HEK293 (cell line): ENCODE results near the gene GDI2.

ENCODE experiments used
- CTCF ChIA-PET: fragments of 350-600 bp; formaldehyde crosslinking; extraction: SDS; loops from one replicate; lab custom pipeline; 2021; ENCODE audit warnings: antibody characterized with exemption; lab: Yijun Ruan, JAX
- POLR2A ChIA-PET: fragments of 300-600 bp; formaldehyde crosslinking; extraction: SDS; loops from one replicate; lab custom pipeline; 2020; ENCODE audit warnings: antibody characterized with exemption, inconsistent platforms; lab: Yijun Ruan, JAX
- H3K27ac ChIP-seq: fragments of 200-500 bp; sonication (Bioruptor generic); 2 replicates; pipeline ENCODE4 v1.5.1; 2014; ENCODE audit warnings: low read depth, low read length, control low read depth, inconsistent platforms; ENCODE audit errors: extremely low read depth
- H3K36me3 ChIP-seq, 2 experiments: fragments of 200-500 bp in 1 of 2; sonication (Bioruptor generic) in 1 of 2; 1 replicate in 1 of 2; 2 replicates in 1 of 2; pipeline ENCODE4 v1.5.1; 2014 to 2017; ENCODE audit warnings: inconsistent platforms in 2 of 2, low read length in 2 of 2; ENCODE audit not compliant: control insufficient read depth in 2 of 2, insufficient read depth in 1 of 2
- H3K4me1 ChIP-seq: fragments of 200-500 bp; sonication (Bioruptor generic); 2 replicates; pipeline ENCODE4 v1.5.1; 2014; ENCODE audit warnings: mild to moderate bottlenecking, low read length, inconsistent platforms; ENCODE audit not compliant: control insufficient read depth, insufficient read depth
- H3K4me3 ChIP-seq: 2 replicates; pipeline ENCODE4 v1.5.1; 2011; ENCODE audit warnings: low read depth, mild to moderate bottlenecking, control low read depth, low read length, moderate library complexity
- H3K9me3 ChIP-seq: fragments of 200-500 bp; sonication (Bioruptor generic); 2 replicates; pipeline ENCODE4 v1.5.1; 2014; ENCODE audit warnings: low read depth, low read length, inconsistent platforms; ENCODE audit not compliant: control insufficient read depth, insufficient read depth
- GLIS2 ChIP-seq: fragments of 450-650 bp; formaldehyde crosslinking; IDR thresholded peaks from 2 replicates; pipeline ENCODE4 v1.5.1; 2016; ENCODE audit warnings: missing biosample characterization, missing genetic modification characterization
- HOXC10 ChIP-seq: sonication (generic); formaldehyde crosslinking; IDR thresholded peaks from 2 replicates; pipeline ENCODE4 v1.8.1; 2023; ENCODE audit warnings: mild to moderate bottlenecking, missing genetic modification reagents
- KLF8 ChIP-seq: fragments of 450-650 bp; formaldehyde crosslinking; IDR thresholded peaks from 2 replicates; pipeline ENCODE4 v1.5.1; 2016; ENCODE audit warnings: missing biosample characterization, missing genetic modification characterization
- MYNN ChIP-seq: fragments of 450-650 bp; formaldehyde crosslinking; IDR thresholded peaks from 2 replicates; pipeline ENCODE4 v1.5.1; 2016; ENCODE audit warnings: missing biosample characterization, missing genetic modification characterization, borderline replicate concordance
- PRDM1 ChIP-seq: fragments of 450-650 bp; formaldehyde crosslinking; IDR thresholded peaks from 2 replicates; pipeline ENCODE4; 2016; ENCODE audit warnings: missing biosample characterization, missing genetic modification characterization
- SP2 ChIP-seq: fragments of 450-650 bp; formaldehyde crosslinking; IDR thresholded peaks from 2 replicates; pipeline ENCODE4 v1.5.1; 2016; ENCODE audit warnings: missing biosample characterization, missing genetic modification characterization
- ZBTB20 ChIP-seq: fragments of 450-650 bp; formaldehyde crosslinking; IDR thresholded peaks from 2 replicates; pipeline ENCODE4 v1.5.1; 2016; ENCODE audit warnings: missing biosample characterization, missing genetic modification characterization
- ZBTB7A ChIP-seq: fragments of 450-650 bp; formaldehyde crosslinking; IDR thresholded peaks from 2 replicates; pipeline ENCODE4 v1.5.1; 2016; ENCODE audit warnings: low read depth, missing biosample characterization, missing genetic modification characterization
- ZBTB8A ChIP-seq: fragments of 450-650 bp; formaldehyde crosslinking; IDR thresholded peaks from 2 replicates; pipeline ENCODE4 v1.5.1; 2016; ENCODE audit warnings: missing biosample characterization, missing genetic modification characterization
- ZFP37 ChIP-seq: fragments of 450-650 bp; formaldehyde crosslinking; IDR thresholded peaks from 2 replicates; pipeline ENCODE4 v1.5.1; 2016; ENCODE audit warnings: missing biosample characterization, missing genetic modification characterization
- ZFP41 ChIP-seq: fragments of 450-650 bp; formaldehyde crosslinking; IDR thresholded peaks from 2 replicates; pipeline ENCODE4 v1.5.1; 2016; ENCODE audit warnings: missing biosample characterization, missing genetic modification characterization, borderline replicate concordance
- ZNF202 ChIP-seq: fragments of 450-650 bp; formaldehyde crosslinking; IDR thresholded peaks from 2 replicates; pipeline ENCODE4 v1.5.1; 2016; ENCODE audit warnings: missing biosample characterization, missing genetic modification characterization, borderline replicate concordance
- ZNF335 ChIP-seq: fragments of 450-650 bp; formaldehyde crosslinking; conservative IDR thresholded peaks from 2 replicates; pipeline ENCODE4 v1.5.1; 2016; ENCODE audit warnings: missing biosample characterization, missing genetic modification characterization
- ZNF341 ChIP-seq: fragments of 450-650 bp; formaldehyde crosslinking; IDR thresholded peaks from 2 replicates; pipeline ENCODE4; 2016; ENCODE audit warnings: low read depth, missing biosample characterization, missing genetic modification characterization
- ZNF37A ChIP-seq: fragments of 450-650 bp; IDR thresholded peaks from 2 replicates; pipeline ENCODE4 v1.5.1; 2018; ENCODE audit warnings: missing biosample characterization, missing genetic modification characterization
- ZNF530 ChIP-seq: fragments of 450-650 bp; formaldehyde crosslinking; IDR thresholded peaks from 2 replicates; pipeline ENCODE4 v1.5.1; 2016; ENCODE audit warnings: low read depth, missing biosample characterization, missing genetic modification characterization
- ZNF561 ChIP-seq: fragments of 450-650 bp; IDR thresholded peaks from 2 replicates; pipeline ENCODE4 v1.5.1; 2018; ENCODE audit warnings: missing biosample characterization, missing genetic modification characterization, borderline replicate concordance
- ZNF600 ChIP-seq: fragments of 450-650 bp; formaldehyde crosslinking; IDR thresholded peaks from 2 replicates; pipeline ENCODE4 v1.5.1; 2016; ENCODE audit warnings: missing biosample characterization, missing genetic modification characterization
- ZNF768 ChIP-seq: fragments of 450-650 bp; formaldehyde crosslinking; IDR thresholded peaks from 2 replicates; pipeline ENCODE4 v1.5.1; 2018; ENCODE audit warnings: missing biosample characterization, mild to moderate bottlenecking, missing genetic modification characterization
- ZSCAN30 ChIP-seq: fragments of 450-650 bp; IDR thresholded peaks from 2 replicates; pipeline ENCODE4 v1.5.1; 2018; ENCODE audit warnings: missing biosample characterization, mild to moderate bottlenecking, missing genetic modification characterization, moderate library complexity
- TF ChIP-seq, protein P1 (sequence below): fragments of 450-650 bp; formaldehyde crosslinking; optimal IDR thresholded peaks from 2 replicates; pipeline ENCODE3; 2016; ENCODE audit warnings: missing biosample characterization, mild to moderate bottlenecking, missing genetic modification characterization
- TF ChIP-seq, protein P2 (sequence below): fragments of 450-650 bp; formaldehyde crosslinking; IDR thresholded peaks from 2 replicates; pipeline ENCODE4 v1.5.1; 2017; ENCODE audit warnings: missing biosample characterization, missing genetic modification characterization
- TF ChIP-seq, protein P3 (sequence below): fragments of 450-650 bp; formaldehyde crosslinking; conservative IDR thresholded peaks from 2 replicates; pipeline ENCODE4 v1.5.1; 2016; ENCODE audit warnings: low read depth, missing biosample characterization, missing genetic modification characterization
- TF ChIP-seq, protein P4 (sequence below): fragments of 450-650 bp; formaldehyde crosslinking; IDR thresholded peaks from 2 replicates; pipeline ENCODE4 v1.5.1; 2016; ENCODE audit warnings: missing biosample characterization, missing genetic modification characterization

GDI2 gene

DNA sequence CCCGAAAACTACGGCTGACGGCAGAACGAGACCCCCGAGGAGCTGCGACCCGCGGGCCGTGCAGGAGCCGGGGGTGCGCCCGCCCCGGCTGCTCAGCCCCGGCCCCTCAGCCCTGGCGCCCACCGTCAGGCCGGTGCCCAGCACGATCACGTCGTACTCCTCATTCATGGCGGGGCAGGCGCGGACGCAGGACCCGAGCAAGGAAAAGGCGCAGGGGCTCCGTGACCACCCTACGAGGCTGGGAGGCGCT, 218 bp downstream of the GDI2 start:
- Histone ChIP-seq H3K4me3 (peak overlapping the region; percentile 98), H3K9me3 (no peaks in the 10 kb centered on the region), H3K4me1 (peaks cover 7% of the 10 kb centered on the region), H3K36me3 (no peaks in the 10 kb centered on the region; a peak in 1 of 3 replicates), H3K27ac (peak overlapping the region; percentile 93)
- ChIA-PET POLR2A (interaction anchor here (0.6 to 2.3 kb wide), 20 partner anchors 9 to 998 kb away, joined by 3 to 35 read pairs (median 4); partner anchors contain the start of genes ANKRD16, FBH1 and TASOR2), CTCF (interaction anchor here (0.7 kb wide), 2 partner anchors 91 to 232 kb away, joined by 3 read pairs; no protein-coding TSS in a partner anchor)
- TF ChIP-seq ZNF600 (0 out of 2 replicates have a peak, but pooled peaks have one; percentile 14), ZFP41 (tag by site-specific recombination) (no peak), ZNF37A (tag by site-specific recombination) (no peak), ZBTB8A (tag by site-specific recombination) (peak; percentile 98), ZNF768 (tag by site-specific recombination) (no peak), ZBTB20 (tag by site-specific recombination) (peak; percentile 17; the same call in 1 of the 2 replicates), ZNF335 (tag by site-specific recombination) (peak; percentile 99), ZBTB7A (tag by site-specific recombination) (peak; percentile 53; the same call in 1 of the 2 replicates), KLF8 (tag by site-specific recombination) (no peak), PRDM1 (tag by site-specific recombination) (0 out of 2 replicates have a peak, but pooled peaks have one; percentile 49), MYNN (tag by site-specific recombination) (no peak), ZSCAN30 (tag by site-specific recombination) (no peak; the same call in 1 of the 2 replicates)
- TF ChIP-seq, protein P1, sequence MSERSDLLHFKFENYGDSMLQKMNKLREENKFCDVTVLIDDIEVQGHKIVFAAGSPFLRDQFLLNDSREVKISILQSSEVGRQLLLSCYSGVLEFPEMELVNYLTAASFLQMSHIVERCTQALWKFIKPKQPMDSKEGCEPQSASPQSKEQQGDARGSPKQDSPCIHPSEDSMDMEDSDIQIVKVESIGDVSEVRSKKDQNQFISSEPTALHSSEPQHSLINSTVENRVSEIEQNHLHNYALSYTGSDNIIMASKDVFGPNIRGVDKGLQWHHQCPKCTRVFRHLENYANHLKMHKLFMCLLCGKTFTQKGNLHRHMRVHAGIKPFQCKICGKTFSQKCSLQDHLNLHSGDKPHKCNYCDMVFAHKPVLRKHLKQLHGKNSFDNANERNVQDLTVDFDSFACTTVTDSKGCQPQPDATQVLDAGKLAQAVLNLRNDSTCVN, result peak; percentile 77

DNA sequence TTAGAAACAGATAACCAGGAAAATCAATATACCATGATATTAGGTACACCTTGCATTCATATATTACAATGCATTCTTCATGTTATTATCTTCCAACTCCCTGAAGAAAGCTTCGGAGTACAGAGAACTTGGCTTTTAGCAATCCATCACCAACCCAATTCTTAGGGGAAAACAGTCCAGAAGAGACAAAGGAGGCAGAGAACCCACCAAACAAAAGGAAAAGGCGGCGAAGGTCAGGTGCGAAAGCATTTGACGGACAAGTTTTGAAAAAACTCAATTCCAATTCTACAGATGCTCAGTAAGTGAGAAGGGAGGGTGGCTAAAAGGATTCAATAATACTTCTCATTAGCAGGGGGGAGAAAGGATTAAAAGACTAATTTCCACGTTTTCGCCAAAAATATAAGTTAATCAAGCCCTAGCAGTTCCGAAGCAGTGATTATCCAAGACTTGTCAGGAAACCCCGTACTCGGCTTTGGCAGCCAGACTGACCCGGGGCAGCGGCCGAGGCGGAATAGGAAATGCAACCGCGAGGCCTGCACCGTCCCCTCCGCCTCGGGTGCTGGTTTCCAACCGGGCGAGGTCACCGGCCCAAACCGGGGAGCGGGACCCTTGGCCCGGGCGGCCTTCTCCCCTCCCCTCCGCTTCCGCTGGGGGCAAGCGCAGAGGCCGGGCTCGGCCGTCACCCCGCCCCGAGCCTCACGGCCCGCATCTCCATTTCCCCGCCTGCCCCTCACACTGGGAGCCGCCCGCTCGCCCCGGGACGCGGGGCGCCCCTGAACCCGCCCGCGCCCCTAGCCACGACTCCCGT, 747 bp downstream of the GDI2 start:
- ChIA-PET POLR2A (interaction anchor here (0.6 to 3.4 kb wide), 10 partner anchors 8 to 603 kb away, joined by 3 to 35 read pairs (median 4); partner anchors contain the start of genes ANKRD16 and FBH1), CTCF (interaction anchor here (0.7 kb wide), 1 partner anchor 92 kb away, joined by 3 read pairs; no protein-coding TSS in a partner anchor)
- Histone ChIP-seq H3K4me1 (peaks cover 7% of the 10 kb centered on the region), H3K9me3 (no peaks in the 10 kb centered on the region), H3K36me3 (peaks cover 0 to 2% of the 10 kb centered on the region in 2 experiments; a peak in 2 of 3 replicates), H3K27ac (peak overlapping the region; percentile 93), H3K4me3 (peak overlapping the region; percentile 98)
- TF ChIP-seq, protein P2, sequence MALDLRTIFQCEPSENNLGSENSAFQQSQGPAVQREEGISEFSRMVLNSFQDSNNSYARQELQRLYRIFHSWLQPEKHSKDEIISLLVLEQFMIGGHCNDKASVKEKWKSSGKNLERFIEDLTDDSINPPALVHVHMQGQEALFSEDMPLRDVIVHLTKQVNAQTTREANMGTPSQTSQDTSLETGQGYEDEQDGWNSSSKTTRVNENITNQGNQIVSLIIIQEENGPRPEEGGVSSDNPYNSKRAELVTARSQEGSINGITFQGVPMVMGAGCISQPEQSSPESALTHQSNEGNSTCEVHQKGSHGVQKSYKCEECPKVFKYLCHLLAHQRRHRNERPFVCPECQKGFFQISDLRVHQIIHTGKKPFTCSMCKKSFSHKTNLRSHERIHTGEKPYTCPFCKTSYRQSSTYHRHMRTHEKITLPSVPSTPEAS (tag by site-specific recombination), result no peak
- TF ChIP-seq ZFP37 (tag by site-specific recombination) (peak; percentile 46; the same call in 1 of the 2 replicates), SP2 (tag by site-specific recombination) (peak; percentile 71), HOXC10 (CRISPR knock-in tag) (no peak), ZNF202 (tag by site-specific recombination) (no peak), ZNF561 (tag by site-specific recombination) (0 out of 2 replicates have a peak, but pooled peaks have one; percentile 25), PRDM1 (tag by site-specific recombination) (peak; percentile 86), ZBTB20 (tag by site-specific recombination) (peak; percentile 96), ZNF530 (tag by site-specific recombination) (no peak), GLIS2 (tag by site-specific recombination) (peak; percentile 62), ZNF341 (no peak)
- TF ChIP-seq, protein P1, result no peak
- TF ChIP-seq, protein P3, sequence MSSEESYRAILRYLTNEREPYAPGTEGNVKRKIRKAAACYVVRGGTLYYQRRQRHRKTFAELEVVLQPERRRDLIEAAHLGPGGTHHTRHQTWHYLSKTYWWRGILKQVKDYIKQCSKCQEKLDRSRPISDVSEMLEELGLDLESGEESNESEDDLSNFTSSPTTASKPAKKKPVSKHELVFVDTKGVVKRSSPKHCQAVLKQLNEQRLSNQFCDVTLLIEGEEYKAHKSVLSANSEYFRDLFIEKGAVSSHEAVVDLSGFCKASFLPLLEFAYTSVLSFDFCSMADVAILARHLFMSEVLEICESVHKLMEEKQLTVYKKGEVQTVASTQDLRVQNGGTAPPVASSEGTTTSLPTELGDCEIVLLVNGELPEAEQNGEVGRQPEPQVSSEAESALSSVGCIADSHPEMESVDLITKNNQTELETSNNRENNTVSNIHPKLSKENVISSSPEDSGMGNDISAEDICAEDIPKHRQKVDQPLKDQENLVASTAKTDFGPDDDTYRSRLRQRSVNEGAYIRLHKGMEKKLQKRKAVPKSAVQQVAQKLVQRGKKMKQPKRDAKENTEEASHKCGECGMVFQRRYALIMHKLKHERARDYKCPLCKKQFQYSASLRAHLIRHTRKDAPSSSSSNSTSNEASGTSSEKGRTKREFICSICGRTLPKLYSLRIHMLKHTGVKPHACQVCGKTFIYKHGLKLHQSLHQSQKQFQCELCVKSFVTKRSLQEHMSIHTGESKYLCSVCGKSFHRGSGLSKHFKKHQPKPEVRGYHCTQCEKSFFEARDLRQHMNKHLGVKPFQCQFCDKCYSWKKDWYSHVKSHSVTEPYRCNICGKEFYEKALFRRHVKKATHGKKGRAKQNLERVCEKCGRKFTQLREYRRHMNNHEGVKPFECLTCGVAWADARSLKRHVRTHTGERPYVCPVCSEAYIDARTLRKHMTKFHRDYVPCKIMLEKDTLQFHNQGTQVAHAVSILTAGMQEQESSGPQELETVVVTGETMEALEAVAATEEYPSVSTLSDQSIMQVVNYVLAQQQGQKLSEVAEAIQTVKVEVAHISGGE, result peak; percentile 49
- TF ChIP-seq, protein P4, sequence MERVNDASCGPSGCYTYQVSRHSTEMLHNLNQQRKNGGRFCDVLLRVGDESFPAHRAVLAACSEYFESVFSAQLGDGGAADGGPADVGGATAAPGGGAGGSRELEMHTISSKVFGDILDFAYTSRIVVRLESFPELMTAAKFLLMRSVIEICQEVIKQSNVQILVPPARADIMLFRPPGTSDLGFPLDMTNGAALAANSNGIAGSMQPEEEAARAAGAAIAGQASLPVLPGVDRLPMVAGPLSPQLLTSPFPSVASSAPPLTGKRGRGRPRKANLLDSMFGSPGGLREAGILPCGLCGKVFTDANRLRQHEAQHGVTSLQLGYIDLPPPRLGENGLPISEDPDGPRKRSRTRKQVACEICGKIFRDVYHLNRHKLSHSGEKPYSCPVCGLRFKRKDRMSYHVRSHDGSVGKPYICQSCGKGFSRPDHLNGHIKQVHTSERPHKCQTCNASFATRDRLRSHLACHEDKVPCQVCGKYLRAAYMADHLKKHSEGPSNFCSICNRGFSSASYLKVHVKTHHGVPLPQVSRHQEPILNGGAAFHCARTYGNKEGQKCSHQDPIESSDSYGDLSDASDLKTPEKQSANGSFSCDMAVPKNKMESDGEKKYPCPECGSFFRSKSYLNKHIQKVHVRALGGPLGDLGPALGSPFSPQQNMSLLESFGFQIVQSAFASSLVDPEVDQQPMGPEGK (tag by site-specific recombination), result peak; percentile 44; the same call in 1 of the 2 replicates
